ENCODE results near the gene RNF151.

GRCh38 chr16:2003231-2003826, 36.7 kb downstream of the RNF151 start:
- no peak for TF ChIP-seq CTCF (IDR thresholded peaks at IDR 0.05)
- TF ChIP-seq POLR2A (IDR thresholded peaks at IDR 0.05; ENCODE audit: low read length), result no peak
- TF ChIP-seq GATA3 (IDR thresholded peaks at IDR 0.05; ENCODE audit: borderline replicate concordance), result no peak
- TF ChIP-seq ZNF302 (CRISPR knock-in tag; IDR thresholded peaks at IDR 0.05), result no peak
- TF ChIP-seq RAD21 (conservative IDR thresholded peaks at IDR 0.05 in 1 of 2, IDR thresholded peaks at IDR 0.05 in 1 of 2), result no peak
- no peak for TF ChIP-seq E2F6 (IDR thresholded peaks at IDR 0.05; ENCODE audit: borderline replicate concordance, low read depth)
- TF ChIP-seq RCOR1 (IDR thresholded peaks at IDR 0.05; ENCODE audit: low read depth, low read length), result no peak
- TF ChIP-seq EP300 (IDR thresholded peaks at IDR 0.05), result no peak
- TF ChIP-seq NR3C1 (IDR thresholded peaks at IDR 0.05), result no peak
- no peak for TF ChIP-seq ESRRA (IDR thresholded peaks at IDR 0.05; ENCODE audit: borderline replicate concordance, low read length)
- no peak for TF ChIP-seq MAX (IDR thresholded peaks at IDR 0.05)
- TF ChIP-seq POLR2AphosphoS2 (conservative IDR thresholded peaks at IDR 0.05; ENCODE audit: low read length), result no peak
- no peak for TF ChIP-seq CEBPB (IDR thresholded peaks at IDR 0.05)

Data from A549 (cell line).